Keratinocyte (primary cell): ENCODE results near the gene TRIM26.

Experiments
- EZH2 ChIP-seq: IDR thresholded peaks from one replicate; pipeline ENCODE4 v1.6.1; 2012; ENCODE audit warnings: inconsistent platforms, mild to moderate bottlenecking, low read length, moderate library complexity
- TF ChIP-seq, protein P1 (sequence below), 3 experiments: IDR thresholded peaks in 1 of 3; conservative IDR thresholded peaks in 1 of 3; optimal IDR thresholded peaks in 1 of 3; 2 replicates in 2 of 3; 3 replicates in 1 of 3; pipeline versions ENCODE3 to v1.5.1; 2011; ENCODE audit warnings: low read length in 3 of 3, mild to moderate bottlenecking in 3 of 3, moderate library complexity in 2 of 3, control low read depth in 1 of 3, inconsistent platforms in 1 of 3; ENCODE audit not compliant: insufficient read depth in 2 of 3; ENCODE audit errors: extremely low read depth in 1 of 3

DNA sequence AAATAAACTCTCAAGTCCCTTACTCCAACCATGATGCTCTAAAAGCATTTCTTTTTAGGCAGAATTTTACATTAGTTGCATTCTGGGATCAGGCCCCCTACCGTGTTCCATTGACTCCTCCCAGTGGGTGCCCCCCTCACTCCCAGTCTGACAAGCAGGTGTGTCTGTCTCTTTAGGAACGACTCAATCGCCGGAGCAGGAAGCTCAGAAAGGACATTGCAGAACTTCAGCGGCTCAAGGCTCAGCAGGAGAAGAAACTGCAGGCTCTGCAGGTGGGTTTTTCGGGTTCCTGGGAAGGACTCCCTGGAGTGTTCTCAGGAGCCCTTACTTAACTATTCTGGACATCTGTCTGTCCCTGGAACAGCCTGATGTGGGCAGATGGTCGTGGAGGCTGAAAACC, 67.4 kb downstream of the TRIM26 start:
- TF ChIP-seq, protein P1, sequence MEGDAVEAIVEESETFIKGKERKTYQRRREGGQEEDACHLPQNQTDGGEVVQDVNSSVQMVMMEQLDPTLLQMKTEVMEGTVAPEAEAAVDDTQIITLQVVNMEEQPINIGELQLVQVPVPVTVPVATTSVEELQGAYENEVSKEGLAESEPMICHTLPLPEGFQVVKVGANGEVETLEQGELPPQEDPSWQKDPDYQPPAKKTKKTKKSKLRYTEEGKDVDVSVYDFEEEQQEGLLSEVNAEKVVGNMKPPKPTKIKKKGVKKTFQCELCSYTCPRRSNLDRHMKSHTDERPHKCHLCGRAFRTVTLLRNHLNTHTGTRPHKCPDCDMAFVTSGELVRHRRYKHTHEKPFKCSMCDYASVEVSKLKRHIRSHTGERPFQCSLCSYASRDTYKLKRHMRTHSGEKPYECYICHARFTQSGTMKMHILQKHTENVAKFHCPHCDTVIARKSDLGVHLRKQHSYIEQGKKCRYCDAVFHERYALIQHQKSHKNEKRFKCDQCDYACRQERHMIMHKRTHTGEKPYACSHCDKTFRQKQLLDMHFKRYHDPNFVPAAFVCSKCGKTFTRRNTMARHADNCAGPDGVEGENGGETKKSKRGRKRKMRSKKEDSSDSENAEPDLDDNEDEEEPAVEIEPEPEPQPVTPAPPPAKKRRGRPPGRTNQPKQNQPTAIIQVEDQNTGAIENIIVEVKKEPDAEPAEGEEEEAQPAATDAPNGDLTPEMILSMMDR (optimal IDR thresholded peaks at IDR 0.05 in 1 of 3, IDR thresholded peaks at IDR 0.05 in 1 of 3, conservative IDR thresholded peaks at IDR 0.05 in 1 of 3; ENCODE audit: extremely low read depth in 1 of 3, insufficient read depth in 2 of 3, low read length in 3 of 3), result no peak
- TF ChIP-seq EZH2, result no peak
